HAP-1 (cell line): ENCODE data around the gene PGR.

Experiments used
- DNase-seq, 2 experiments: peaks; one replicate each; pipeline ENCODE4 v3.0.0-alpha.2; 2016 to 2020; ENCODE audit warnings: low spot score in 2 of 2
- H3K27me3 ChIP-seq: fragments of 250-450 bp; sonication (Bioruptor Pico); 2 replicates; pipeline ENCODE4 v1.5.1; 2020; ENCODE audit warnings: low read depth, mild to moderate bottlenecking, moderate library complexity
- H3K36me3 ChIP-seq: fragments of 250-450 bp; sonication (Bioruptor Pico); replicated peaks from 2 replicates; pipeline ENCODE4 v1.5.1; 2020; ENCODE audit warnings: mild to moderate bottlenecking
- H3K4me1 ChIP-seq: fragments of 250-450 bp; sonication (Bioruptor Pico); 2 replicates; pipeline ENCODE4 v1.5.1; 2020; ENCODE audit warnings: mild to moderate bottlenecking
- H3K4me3 ChIP-seq: fragments of 250-450 bp; sonication (Bioruptor Pico); 2 replicates; pipeline ENCODE4 v1.5.1; 2020; ENCODE audit warnings: mild to moderate bottlenecking, moderate library complexity
- H3K9me3 ChIP-seq: fragments of 250-450 bp; sonication (Bioruptor Pico); 2 replicates; pipeline ENCODE4 v1.5.1; 2020; ENCODE audit warnings: mild to moderate bottlenecking, moderate library complexity
- in situ Hi-C: fragments of 300-500 bp; cut with MboI; formaldehyde crosslinking; loops from 3 replicates; pipeline ENCODE4 v1.14.3; 2020; ENCODE audit warnings: low sequenced_read_pairs, inconsistent platforms, mixed read lengths

PGR gene

DNA sequence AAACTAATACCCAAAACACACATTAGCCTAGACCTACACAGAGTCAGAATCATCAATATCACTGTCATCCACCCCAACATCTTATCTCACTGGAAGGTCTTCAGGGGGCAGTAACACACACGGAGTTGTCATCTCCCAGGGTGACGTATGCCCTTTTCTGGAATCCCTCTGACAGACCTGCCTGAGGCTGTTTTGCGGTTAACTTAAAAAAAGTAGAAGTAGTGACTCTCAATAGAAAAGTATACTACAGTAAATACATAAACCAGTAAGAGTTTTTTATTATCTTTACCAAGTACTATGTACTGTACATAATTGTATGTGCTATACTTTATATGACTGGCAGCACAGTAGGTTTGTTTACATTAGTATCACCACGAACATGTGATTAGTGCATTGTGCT, 80.5 kb downstream of the PGR start:
- DNase-seq, result peak; percentile 10 to 24
- H3K36me3 ChIP-seq, result no peaks in the 10 kb centered on the region
- H3K4me3 ChIP-seq, result no peak overlapping the region
- H3K9me3 ChIP-seq, result no peaks in the 10 kb centered on the region
- in situ Hi-C loops, result no loop called here
- H3K27me3 ChIP-seq, result no peaks in the 10 kb centered on the region
- no peaks in the 10 kb centered on the region for H3K4me1 ChIP-seq

DNA sequence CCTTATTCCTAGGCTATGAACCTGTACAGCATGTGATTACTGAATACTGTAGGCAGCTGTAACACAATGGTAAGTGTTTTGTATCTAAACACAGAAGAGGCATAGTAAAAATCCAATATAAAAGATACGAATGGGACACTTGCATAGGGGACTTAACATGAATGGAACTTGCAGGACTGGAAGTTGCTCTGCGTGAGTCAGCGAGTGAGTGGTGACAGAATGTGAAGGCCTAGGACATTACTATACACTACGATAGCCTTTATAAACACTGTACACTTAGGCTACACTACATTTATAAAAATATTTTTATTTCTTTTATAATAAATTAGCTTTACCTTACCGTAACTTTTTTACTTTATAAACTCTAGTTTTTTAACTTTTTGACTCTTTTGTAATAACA, 81.1 kb downstream of the PGR start:
- no peaks in the 10 kb centered on the region for H3K9me3 ChIP-seq
- H3K27me3 ChIP-seq, result no peaks in the 10 kb centered on the region
- H3K36me3 ChIP-seq, result no peaks in the 10 kb centered on the region
- H3K4me3 ChIP-seq, result no peak overlapping the region
- no peak for DNase-seq
- in situ Hi-C loops, result no loop called here
- no peaks in the 10 kb centered on the region for H3K4me1 ChIP-seq

DNA sequence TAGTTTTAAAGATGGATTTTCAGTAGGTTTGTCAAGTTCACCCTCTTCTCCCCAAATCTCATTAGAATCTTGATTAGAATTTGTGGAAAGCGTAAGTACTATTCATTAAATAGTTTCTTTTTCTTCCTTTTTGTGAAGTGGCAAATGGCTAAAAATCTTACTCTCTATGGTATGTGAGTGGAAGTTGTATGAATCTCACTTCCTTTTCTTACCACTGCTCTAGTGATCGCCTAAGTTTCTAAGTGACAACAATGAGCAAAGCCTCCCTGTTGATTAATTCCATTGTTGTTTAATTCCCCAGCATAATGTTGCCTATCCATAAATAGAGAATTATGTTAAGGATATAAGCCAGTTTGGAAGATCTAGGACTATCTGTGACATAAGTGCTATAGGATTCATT, 82.7 kb downstream of the PGR start:
- Histone ChIP-seq H3K36me3 (no peaks in the 10 kb centered on the region), H3K9me3 (no peaks in the 10 kb centered on the region), H3K4me1 (no peaks in the 10 kb centered on the region), H3K27me3 (no peaks in the 10 kb centered on the region), H3K4me3 (no peak overlapping the region)
- in situ Hi-C loops, result no loop called here
- DNase-seq, result no peak

- no peaks in the 10 kb centered on the region for H3K4me1 ChIP-seq
- H3K27me3 ChIP-seq, result no peaks in the 10 kb centered on the region
- no peak overlapping the region for H3K4me3 ChIP-seq
- no peaks in the 10 kb centered on the region for H3K36me3 ChIP-seq
- in situ Hi-C loops, result no loop called here
- no peaks in the 10 kb centered on the region for H3K9me3 ChIP-seq
- DNase-seq, result no peak
These were observed 84.2 kb downstream of the PGR start for GRCh38 chr11:101045415-101045814.

- no peak overlapping the region for H3K4me3 ChIP-seq
- in situ Hi-C loops, result no loop called here
- no peaks in the 10 kb centered on the region for H3K9me3 ChIP-seq
- no peaks in the 10 kb centered on the region for H3K36me3 ChIP-seq
- H3K27me3 ChIP-seq, result no peaks in the 10 kb centered on the region
- H3K4me1 ChIP-seq, result no peaks in the 10 kb centered on the region
- no peak for DNase-seq
These were observed 85.7 kb downstream of the PGR start for GRCh38 chr11:101043940-101044339.

- Histone ChIP-seq H3K4me3 (no peak overlapping the region), H3K9me3 (no peaks in the 10 kb centered on the region), H3K27me3 (no peaks in the 10 kb centered on the region), H3K36me3 (no peaks in the 10 kb centered on the region), H3K4me1 (no peaks in the 10 kb centered on the region)
- no peak for DNase-seq
- in situ Hi-C loops, result no loop called here
These were observed 93.7 kb downstream of the PGR start for GRCh38 chr11:101035872-101036271.

- Histone ChIP-seq H3K4me3 (no peak overlapping the region), H3K9me3 (no peaks in the 10 kb centered on the region), H3K36me3 (no peaks in the 10 kb centered on the region), H3K4me1 (no peaks in the 10 kb centered on the region), H3K27me3 (no peaks in the 10 kb centered on the region)
- no peak for DNase-seq
- in situ Hi-C loops, result no loop called here
These were observed 95.5 kb downstream of the PGR start for GRCh38 chr11:101034076-101034475.

DNA sequence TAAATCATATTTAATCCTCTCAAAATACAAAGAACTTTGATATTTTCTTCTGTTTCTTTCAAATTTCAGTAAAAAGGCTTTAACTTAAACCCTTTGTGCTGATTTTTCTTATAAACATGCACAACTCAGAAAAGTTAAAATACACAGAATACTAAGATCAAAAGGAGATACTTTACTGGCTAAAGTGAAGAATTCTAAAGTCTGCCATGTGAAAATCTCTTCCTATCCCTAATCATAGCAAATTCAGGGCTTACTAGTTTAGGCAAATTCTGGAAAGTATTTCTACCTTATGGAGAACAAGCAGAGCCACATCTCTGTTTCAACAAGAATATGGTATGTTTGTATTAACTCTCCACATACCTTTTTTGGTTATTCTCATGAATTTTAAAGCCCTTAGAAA, 96.6 kb downstream of the PGR start:
- in situ Hi-C loops, result no loop called here
- Histone ChIP-seq H3K4me1 (no peaks in the 10 kb centered on the region), H3K4me3 (no peak overlapping the region), H3K9me3 (no peaks in the 10 kb centered on the region), H3K27me3 (no peaks in the 10 kb centered on the region), H3K36me3 (no peaks in the 10 kb centered on the region)
- no peak for DNase-seq

DNA sequence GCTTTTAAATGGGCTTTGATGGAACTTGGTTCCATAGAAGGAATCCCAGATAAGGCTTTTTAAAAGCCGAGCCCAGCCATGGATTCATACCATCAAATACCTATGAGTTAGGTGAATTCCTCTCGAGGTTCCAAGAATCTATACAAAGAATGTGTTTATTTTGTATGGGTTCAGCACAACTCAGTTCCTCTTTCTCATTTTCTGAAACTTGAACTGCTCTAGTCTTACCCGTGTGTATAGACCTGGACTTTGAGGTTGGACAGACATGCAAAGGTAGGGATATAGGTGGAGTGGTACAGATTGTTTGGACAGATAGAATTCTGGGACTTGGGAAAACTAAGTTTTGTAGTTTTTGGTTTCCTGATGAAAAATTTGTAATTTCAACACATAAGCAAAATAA, 97.9 kb downstream of the PGR start:
- DNase-seq, result no peak
- in situ Hi-C loops, result no loop called here

GRCh38 chr11:101030692-101031091, 98.9 kb downstream of the PGR start:
- H3K4me3 ChIP-seq, result no peak overlapping the region
- no peaks in the 10 kb centered on the region for H3K4me1 ChIP-seq
- no peaks in the 10 kb centered on the region for H3K9me3 ChIP-seq
- H3K36me3 ChIP-seq, result no peaks in the 10 kb centered on the region
- no peak for DNase-seq
- in situ Hi-C loops, result no loop called here
- H3K27me3 ChIP-seq, result no peaks in the 10 kb centered on the region

More for the DNA sequence above, 97.9 kb downstream of the PGR start:
- Histone ChIP-seq H3K27me3 (no peaks in the 10 kb centered on the region), H3K4me1 (no peaks in the 10 kb centered on the region), H3K36me3 (no peaks in the 10 kb centered on the region), H3K9me3 (no peaks in the 10 kb centered on the region), H3K4me3 (no peak overlapping the region)

- in situ Hi-C loops, result no loop called here
- DNase-seq, result no peak
- Histone ChIP-seq H3K4me1 (no peaks in the 10 kb centered on the region), H3K4me3 (no peak overlapping the region), H3K36me3 (no peaks in the 10 kb centered on the region), H3K27me3 (no peaks in the 10 kb centered on the region), H3K9me3 (no peaks in the 10 kb centered on the region)
These were observed 99.6 kb downstream of the PGR start for GRCh38 chr11:101030015-101030414.

DNA sequence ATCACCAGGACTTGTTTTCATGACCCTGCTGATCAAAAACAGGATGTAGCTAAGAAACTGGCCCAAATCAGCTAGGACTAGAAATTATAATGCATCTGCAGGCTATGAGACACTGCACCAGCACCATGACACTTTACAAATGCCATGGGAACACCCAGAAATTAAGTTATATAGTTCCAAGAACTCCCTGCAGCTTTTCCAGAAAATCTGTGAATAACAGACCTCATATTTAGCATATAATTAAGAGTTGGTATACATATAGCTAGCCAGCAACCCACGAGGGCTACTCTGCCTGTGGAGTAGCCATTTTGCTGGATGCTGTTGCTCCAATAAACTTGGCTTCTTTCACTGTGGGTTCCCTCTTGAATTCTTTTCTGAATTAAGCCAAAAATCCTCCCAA, 101.0 kb downstream of the PGR start:
- Histone ChIP-seq H3K4me3 (no peak overlapping the region), H3K27me3 (no peaks in the 10 kb centered on the region), H3K36me3 (no peaks in the 10 kb centered on the region), H3K4me1 (no peaks in the 10 kb centered on the region), H3K9me3 (no peaks in the 10 kb centered on the region)
- DNase-seq, result no peak
- in situ Hi-C loops, result no loop called here

DNA sequence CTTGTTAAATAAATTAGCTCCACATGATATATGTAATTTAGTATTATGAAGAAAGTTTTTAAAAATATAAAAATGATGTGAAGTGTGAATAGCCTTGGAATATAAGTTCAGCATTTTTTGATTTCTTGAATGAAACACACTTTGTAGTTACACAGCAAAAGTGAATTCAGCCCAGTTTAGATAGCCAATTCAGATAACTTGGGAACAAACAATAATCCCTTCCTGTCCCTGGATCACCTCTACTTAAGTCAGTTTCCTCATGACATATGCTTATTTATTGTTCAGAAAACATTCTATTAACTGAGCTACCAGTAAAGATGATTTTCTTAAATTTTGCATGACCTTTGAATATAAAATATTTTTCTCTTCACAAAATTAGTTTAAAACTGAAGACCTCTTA, 107.4 kb downstream of the PGR start:
- DNase-seq, result no peak
- Histone ChIP-seq H3K27me3 (no peaks in the 10 kb centered on the region; the same call in 1 of the 2 replicates), H3K9me3 (no peaks in the 10 kb centered on the region), H3K36me3 (no peaks in the 10 kb centered on the region), H3K4me3 (no peak overlapping the region), H3K4me1 (no peaks in the 10 kb centered on the region)
- in situ Hi-C loops, result no loop called here

- H3K27me3 ChIP-seq, result no peaks in the 10 kb centered on the region; the same call in 1 of the 2 replicates
- H3K36me3 ChIP-seq, result no peaks in the 10 kb centered on the region
- in situ Hi-C loops, result no loop called here
- no peak for DNase-seq
- H3K4me3 ChIP-seq, result no peak overlapping the region
- no peaks in the 10 kb centered on the region for H3K9me3 ChIP-seq
- no peaks in the 10 kb centered on the region for H3K4me1 ChIP-seq
These were observed 109.7 kb downstream of the PGR start for GRCh38 chr11:101019870-101020269.

GRCh38 chr11:101014600-101015285, 114.9 kb downstream of the PGR start:
- Histone ChIP-seq H3K36me3 (no peaks in the 10 kb centered on the region), H3K4me1 (no peaks in the 10 kb centered on the region), H3K9me3 (no peaks in the 10 kb centered on the region), H3K27me3 (no peaks in the 10 kb centered on the region), H3K4me3 (no peak overlapping the region)
- DNase-seq, result no peak
- in situ Hi-C loops, result no loop called here
